Measurements from ENCODE around the gene CSF3R. TPM values are rescaled to one million over a fixed set of nuclear protein-coding genes. Genes with fewer than 3 reads are reported as not detected.

The CSF3R gene
- polyA plus RNA-seq, 1 experiment = not detected

DNA sequence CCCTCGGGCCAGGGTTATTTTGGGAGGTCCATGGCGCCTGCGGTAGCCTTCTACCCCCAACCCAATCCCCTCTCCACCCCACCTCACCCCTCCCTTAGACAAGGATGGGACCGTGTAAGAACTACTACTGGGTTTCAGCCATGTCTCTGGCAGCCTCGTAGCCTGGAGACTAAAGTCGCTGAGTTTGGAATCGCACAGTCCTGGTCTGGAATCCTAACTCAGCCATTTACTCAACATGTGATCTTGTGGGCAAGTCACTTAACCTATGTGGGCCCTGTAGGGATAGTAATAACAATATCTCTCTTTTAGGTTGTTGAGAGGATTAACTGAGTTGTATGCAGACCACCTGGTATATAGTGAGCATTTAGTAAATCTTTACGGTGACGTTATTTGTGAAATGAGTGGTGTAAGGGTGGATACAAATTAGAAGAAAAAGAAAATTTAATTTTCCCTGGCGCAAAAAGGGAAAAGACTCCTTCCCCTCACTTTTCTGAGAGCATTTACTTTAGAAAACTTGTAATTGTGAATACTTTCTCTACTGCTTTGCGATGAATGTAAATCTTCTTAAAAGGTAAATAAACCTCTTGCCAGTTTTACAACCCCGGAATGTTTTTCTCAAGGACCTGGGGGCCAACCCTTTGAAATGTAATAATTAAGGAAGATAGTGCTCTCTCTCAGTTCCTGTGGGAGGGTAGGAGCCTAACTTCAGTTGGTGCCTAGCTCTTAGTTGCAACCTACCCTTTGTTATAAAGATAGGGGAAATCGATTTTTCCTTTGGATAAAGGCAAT, 17.9 kb downstream of the CSF3R start:
- TF ChIP-seq, protein P1, sequence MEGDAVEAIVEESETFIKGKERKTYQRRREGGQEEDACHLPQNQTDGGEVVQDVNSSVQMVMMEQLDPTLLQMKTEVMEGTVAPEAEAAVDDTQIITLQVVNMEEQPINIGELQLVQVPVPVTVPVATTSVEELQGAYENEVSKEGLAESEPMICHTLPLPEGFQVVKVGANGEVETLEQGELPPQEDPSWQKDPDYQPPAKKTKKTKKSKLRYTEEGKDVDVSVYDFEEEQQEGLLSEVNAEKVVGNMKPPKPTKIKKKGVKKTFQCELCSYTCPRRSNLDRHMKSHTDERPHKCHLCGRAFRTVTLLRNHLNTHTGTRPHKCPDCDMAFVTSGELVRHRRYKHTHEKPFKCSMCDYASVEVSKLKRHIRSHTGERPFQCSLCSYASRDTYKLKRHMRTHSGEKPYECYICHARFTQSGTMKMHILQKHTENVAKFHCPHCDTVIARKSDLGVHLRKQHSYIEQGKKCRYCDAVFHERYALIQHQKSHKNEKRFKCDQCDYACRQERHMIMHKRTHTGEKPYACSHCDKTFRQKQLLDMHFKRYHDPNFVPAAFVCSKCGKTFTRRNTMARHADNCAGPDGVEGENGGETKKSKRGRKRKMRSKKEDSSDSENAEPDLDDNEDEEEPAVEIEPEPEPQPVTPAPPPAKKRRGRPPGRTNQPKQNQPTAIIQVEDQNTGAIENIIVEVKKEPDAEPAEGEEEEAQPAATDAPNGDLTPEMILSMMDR (IDR thresholded peaks at IDR 0.05; ENCODE audit: insufficient read depth, low read depth, low read length) = no peak
- DNase-seq (ENCODE audit: low read depth) = no peak
- ChIA-PET POLR2A (interaction anchor here (1.9 kb wide), 1 partner anchor 14 kb away, joined by 8 read pairs; the partner anchor contains the start of gene OSCP1), CTCF (no interaction called here)
- H3K27me3 ChIP-seq (ENCODE audit: control insufficient read depth, insufficient read depth, low read length) = no peaks in the 10 kb centered on the region
- peak overlapping the region; percentile 81 for H3K4me3 ChIP-seq (ENCODE audit: low read depth, low read length)
- H3K36me3 ChIP-seq (ENCODE audit: control insufficient read depth, insufficient read depth, low read length) = peaks cover 11% of the 10 kb centered on the region

DNA sequence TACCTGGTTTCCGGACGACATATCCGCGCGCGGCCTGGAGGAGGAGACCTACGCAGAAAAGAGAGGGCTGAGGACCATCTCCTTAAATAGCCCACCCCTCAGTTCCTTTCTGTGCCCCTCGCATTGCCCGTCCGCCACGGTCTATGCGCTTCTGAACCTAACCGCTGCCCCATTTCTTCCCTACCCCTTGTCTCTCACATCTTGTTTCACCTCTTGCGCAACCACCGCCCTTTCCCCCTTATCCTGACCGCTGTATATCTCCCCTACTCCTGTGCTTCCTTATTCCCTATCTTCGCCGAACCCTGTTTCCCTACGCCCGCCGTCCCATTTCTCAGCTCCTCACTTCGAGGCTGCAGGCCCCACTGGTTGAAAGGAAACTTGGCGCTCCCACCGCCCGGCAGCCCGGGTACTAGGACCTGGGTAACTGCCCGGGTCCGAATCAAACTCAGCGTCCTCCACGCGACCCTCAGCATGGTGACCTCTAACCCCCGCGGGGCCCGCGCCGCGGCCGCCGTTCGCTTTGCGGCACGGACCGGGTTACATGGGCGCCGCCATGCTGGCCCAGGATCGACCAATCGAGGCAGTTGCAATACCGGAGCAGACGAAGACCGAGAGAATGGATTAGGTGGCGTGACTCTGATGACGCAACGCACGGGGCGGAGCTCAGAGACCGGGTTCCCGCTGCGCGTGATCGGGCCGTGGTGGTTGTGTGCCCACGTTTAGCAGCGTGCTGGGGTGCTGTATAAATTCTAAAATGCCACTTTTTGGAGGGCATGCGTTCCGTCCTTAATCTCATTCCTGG, 18.7 kb downstream of the CSF3R start, which contains the start of gene MRPS15:
Gene MRPS15 (minus strand): TSS at position 582 of the 802 bp plus-strand sequence. CDS start 109 bp downstream, at position 473.
- Histone ChIP-seq H3K4me3 (ENCODE audit: low read depth, low read length) (peak within 1 kb of the TSS; percentile 81), H3K27me3 (ENCODE audit: control insufficient read depth, insufficient read depth, low read length) (no peaks in the 10 kb centered on the region), H3K36me3 (ENCODE audit: control insufficient read depth, insufficient read depth, low read length) (peaks cover 11% of the 10 kb centered on the region)
- ChIA-PET POLR2A (interaction anchor here (1.9 kb wide), 1 partner anchor 13 kb away, joined by 8 read pairs; the partner anchor contains the start of gene OSCP1), CTCF (no interaction called here)
- peak; percentile 58 for DNase-seq (ENCODE audit: low read depth)
- TF ChIP-seq, protein P1 (IDR thresholded peaks at IDR 0.05; ENCODE audit: insufficient read depth, low read depth, low read length) = no peak

GRCh38 chr1:36463463-36463802, 19.3 kb downstream of the CSF3R start:
- ChIA-PET POLR2A (interaction anchor here (1.9 kb wide), 1 partner anchor 13 kb away, joined by 8 read pairs; the partner anchor contains the start of gene OSCP1), CTCF (no interaction called here)
- Histone ChIP-seq H3K4me3 (ENCODE audit: low read depth, low read length) (peak overlapping the region; percentile 81), H3K36me3 (ENCODE audit: control insufficient read depth, insufficient read depth, low read length) (peaks cover 11% of the 10 kb centered on the region), H3K27me3 (ENCODE audit: control insufficient read depth, insufficient read depth, low read length) (no peaks in the 10 kb centered on the region)
- no peak for DNase-seq (ENCODE audit: low read depth)
- TF ChIP-seq, protein P1 (IDR thresholded peaks at IDR 0.05; ENCODE audit: insufficient read depth, low read depth, low read length) = no peak

DNA sequence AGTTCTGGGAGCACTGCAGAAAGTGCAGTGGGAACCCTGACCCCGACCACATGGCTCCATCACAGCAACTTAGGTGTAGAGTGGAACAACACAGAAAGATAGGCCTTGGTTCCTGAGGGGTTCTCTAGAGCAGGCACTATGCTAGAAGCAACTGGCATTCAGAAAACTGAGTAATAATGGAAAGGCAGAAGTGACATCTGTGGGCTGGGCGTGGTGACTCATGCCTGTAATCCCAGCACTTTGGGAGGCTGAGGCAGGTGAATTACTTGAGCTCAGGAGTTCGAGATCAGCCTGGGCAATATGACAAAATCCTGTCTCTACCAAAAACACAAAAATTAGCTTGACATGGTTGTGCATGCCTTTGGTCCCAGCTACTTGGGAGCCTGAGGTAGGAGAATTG, 23.8 kb downstream of the CSF3R start:
- H3K4me3 ChIP-seq (ENCODE audit: low read depth, low read length) = no peak overlapping the region
- H3K36me3 ChIP-seq (ENCODE audit: control insufficient read depth, insufficient read depth, low read length) = peaks cover 25% of the 10 kb centered on the region
- DNase-seq (ENCODE audit: low read depth) = no peak
- ChIA-PET CTCF (no interaction called here), POLR2A (no interaction called here)
- TF ChIP-seq, protein P1 (IDR thresholded peaks at IDR 0.05; ENCODE audit: insufficient read depth, low read depth, low read length) = no peak
- H3K27me3 ChIP-seq (ENCODE audit: control insufficient read depth, insufficient read depth, low read length) = no peaks in the 10 kb centered on the region

GRCh38 chr1:36457691-36458090, 25.0 kb downstream of the CSF3R start:
- no peak for DNase-seq (ENCODE audit: low read depth)
- H3K36me3 ChIP-seq (ENCODE audit: control insufficient read depth, insufficient read depth, low read length) = peaks cover 25% of the 10 kb centered on the region
- CTCF ChIA-PET = no interaction called here

More at GRCh38 chr1:36457691-36458090, 25.0 kb downstream of the CSF3R start:
- Histone ChIP-seq H3K4me3 (ENCODE audit: low read depth, low read length) (no peak overlapping the region), H3K27me3 (ENCODE audit: control insufficient read depth, insufficient read depth, low read length) (no peaks in the 10 kb centered on the region)
- POLR2A ChIA-PET = no interaction called here
- TF ChIP-seq, protein P1 (IDR thresholded peaks at IDR 0.05; ENCODE audit: insufficient read depth, low read depth, low read length) = no peak

Measured in BJ (cell line).